Breast epithelium (tissue), 3 donors: Measurements from ENCODE around the gene CALY.

Experiments used
- POLR2AphosphoS5 ChIP-seq, 3 donors: sonication (generic); formaldehyde crosslinking; IDR thresholded peaks; one replicate each; pipeline ENCODE4 v1.6.1; 2017; ENCODE audit warnings: antibody characterized with exemption in 3 of 3
- TF ChIP-seq, protein P1 (sequence below), 3 donors: fragments of 450-650 bp; IDR thresholded peaks; one replicate each; pipeline ENCODE4 v1.5.1; 2016 to 2017; ENCODE audit warnings: antibody characterized with exemption in 3 of 3, mild to moderate bottlenecking in 3 of 3, moderate library complexity in 3 of 3

DNA sequence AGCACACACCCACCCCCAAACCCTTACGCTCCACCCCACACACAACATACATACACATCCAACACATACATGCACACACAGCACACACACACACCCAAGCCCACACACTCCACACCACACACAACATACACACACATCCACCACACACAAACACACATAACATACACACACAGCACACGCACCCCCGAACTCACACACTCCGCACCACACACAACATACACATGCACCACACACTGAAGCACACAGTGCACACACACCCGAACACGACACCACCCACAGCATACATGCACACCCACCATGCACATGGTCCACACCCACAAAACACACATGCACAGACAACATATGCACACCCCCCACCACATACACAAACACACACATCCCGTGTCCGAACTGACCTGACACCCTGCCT is 12.5 kb upstream of the CALY start:
- TF ChIP-seq, protein P1, sequence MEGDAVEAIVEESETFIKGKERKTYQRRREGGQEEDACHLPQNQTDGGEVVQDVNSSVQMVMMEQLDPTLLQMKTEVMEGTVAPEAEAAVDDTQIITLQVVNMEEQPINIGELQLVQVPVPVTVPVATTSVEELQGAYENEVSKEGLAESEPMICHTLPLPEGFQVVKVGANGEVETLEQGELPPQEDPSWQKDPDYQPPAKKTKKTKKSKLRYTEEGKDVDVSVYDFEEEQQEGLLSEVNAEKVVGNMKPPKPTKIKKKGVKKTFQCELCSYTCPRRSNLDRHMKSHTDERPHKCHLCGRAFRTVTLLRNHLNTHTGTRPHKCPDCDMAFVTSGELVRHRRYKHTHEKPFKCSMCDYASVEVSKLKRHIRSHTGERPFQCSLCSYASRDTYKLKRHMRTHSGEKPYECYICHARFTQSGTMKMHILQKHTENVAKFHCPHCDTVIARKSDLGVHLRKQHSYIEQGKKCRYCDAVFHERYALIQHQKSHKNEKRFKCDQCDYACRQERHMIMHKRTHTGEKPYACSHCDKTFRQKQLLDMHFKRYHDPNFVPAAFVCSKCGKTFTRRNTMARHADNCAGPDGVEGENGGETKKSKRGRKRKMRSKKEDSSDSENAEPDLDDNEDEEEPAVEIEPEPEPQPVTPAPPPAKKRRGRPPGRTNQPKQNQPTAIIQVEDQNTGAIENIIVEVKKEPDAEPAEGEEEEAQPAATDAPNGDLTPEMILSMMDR (IDR thresholded peaks at IDR 0.05) = no peak
- TF ChIP-seq POLR2AphosphoS5 (IDR thresholded peaks at IDR 0.05) = no peak
